ENCODE data around the gene MIOX.
"Not testable (repeated sequence)": the region's sequence is repeated elsewhere in the genome, so short reads cannot be mapped to it uniquely, and the experiment has no call there.

The MIOX gene

GRCh38 chr22:50505776-50506610 lies 19.3 kb downstream of the MIOX start:
- H3K4me3 ChIP-seq (ENCODE audit: low read length): peak overlapping the region; percentile 94

GRCh38 chr22:50506611-50507420 lies 20.2 kb downstream of the MIOX start:
- no peak for DNase-seq (ENCODE audit: low read depth, low spot score)
- peak overlapping the region; percentile 94 for H3K4me3 ChIP-seq (ENCODE audit: low read length)

More at GRCh38 chr22:50505776-50506610, 19.3 kb downstream of the MIOX start:
- no peak for DNase-seq (ENCODE audit: low read depth, low spot score)

GRCh38 chr22:50507421-50507990 lies 20.8 kb downstream of the MIOX start, which contains the start of gene LMF2:
LMF2 (minus strand) TSS chr22:50507702; CDS start chr22:50507675, 27 bp downstream.
- DNase-seq (ENCODE audit: low read depth, low spot score): peak; percentile 45
- H3K4me3 ChIP-seq (ENCODE audit: low read length): peak within 1 kb of the TSS; percentile 94

- peak; percentile 95 for DNase-seq (ENCODE audit: low read depth, low spot score)
- H3K4me3 ChIP-seq (ENCODE audit: low read length): peak within 1 kb of the TSS; percentile 94
Observed at GRCh38 chr22:50507991-50508884, 21.6 kb downstream of the MIOX start, which contains the start of gene NCAPH2. NCAPH2 (plus strand) TSS chr22:50508224; CDS start chr22:50508338, 114 bp downstream.

- H3K4me3 ChIP-seq (ENCODE audit: low read length): peak overlapping the region; percentile 56
- no peak for DNase-seq (ENCODE audit: low read depth, low spot score)
Observed at GRCh38 chr22:50508897-50509296, 22.2 kb downstream of the MIOX start.

- no peak overlapping the region for H3K4me3 ChIP-seq (ENCODE audit: low read length)
- no peak for DNase-seq (ENCODE audit: low read depth, low spot score)
Observed at GRCh38 chr22:50513175-50513574, 26.5 kb downstream of the MIOX start.

- no peak overlapping the region for H3K4me3 ChIP-seq (ENCODE audit: low read length)
Observed at GRCh38 chr22:50516068-50516467, 29.4 kb downstream of the MIOX start.

GRCh38 chr22:50516891-50517290 lies 30.2 kb downstream of the MIOX start:
- H3K4me3 ChIP-seq (ENCODE audit: low read length): no peak overlapping the region
- DNase-seq (ENCODE audit: low read depth, low spot score): no peak

More at GRCh38 chr22:50516068-50516467, 29.4 kb downstream of the MIOX start:
- DNase-seq (ENCODE audit: low read depth, low spot score): no peak

GRCh38 chr22:50517495-50518260 lies 31.0 kb downstream of the MIOX start:
- DNase-seq (ENCODE audit: low read depth, low spot score): no peak
- H3K4me3 ChIP-seq (ENCODE audit: low read length): no peak overlapping the region

- no peak for DNase-seq (ENCODE audit: low read depth, low spot score)
- H3K4me3 ChIP-seq (ENCODE audit: low read length): no peak overlapping the region
Observed at GRCh38 chr22:50518606-50519005, 31.9 kb downstream of the MIOX start.

- DNase-seq (ENCODE audit: low read depth, low spot score): no peak
Observed at GRCh38 chr22:50519151-50519550, 32.5 kb downstream of the MIOX start.

GRCh38 chr22:50520184-50520583 lies 33.5 kb downstream of the MIOX start:
- DNase-seq (ENCODE audit: low read depth, low spot score); H3K4me3 ChIP-seq (ENCODE audit: low read length): not testable (repeated sequence)

More at GRCh38 chr22:50519151-50519550, 32.5 kb downstream of the MIOX start:
- H3K4me3 ChIP-seq (ENCODE audit: low read length): no peak overlapping the region

- no peak overlapping the region for H3K4me3 ChIP-seq (ENCODE audit: low read length)
- no peak for DNase-seq (ENCODE audit: low read depth, low spot score)
Observed at GRCh38 chr22:50520826-50521453, 34.3 kb downstream of the MIOX start.

- DNase-seq (ENCODE audit: low read depth, low spot score): no peak
- no peak overlapping the region for H3K4me3 ChIP-seq (ENCODE audit: low read length)
Observed at GRCh38 chr22:50521710-50522109, 35.1 kb downstream of the MIOX start.

- DNase-seq (ENCODE audit: low read depth, low spot score): no peak
Observed at GRCh38 chr22:50522208-50522805, 35.6 kb downstream of the MIOX start.

GRCh38 chr22:50522806-50523438 lies 36.3 kb downstream of the MIOX start:
- H3K4me3 ChIP-seq (ENCODE audit: low read length): no peak overlapping the region
- DNase-seq (ENCODE audit: low read depth, low spot score): no peak

More at GRCh38 chr22:50522208-50522805, 35.6 kb downstream of the MIOX start:
- H3K4me3 ChIP-seq (ENCODE audit: low read length): no peak overlapping the region

GRCh38 chr22:50523458-50523805 lies 36.8 kb downstream of the MIOX start:
- no peak overlapping the region for H3K4me3 ChIP-seq (ENCODE audit: low read length)
- no peak for DNase-seq (ENCODE audit: low read depth, low spot score)

Data from Jurkat, Clone E6-1 (cell line).